ENCODE results near the gene NPNT.

Gene NPNT

GRCh38 chr4:106010761-106011160 is 115.5 kb downstream of the NPNT start:
- intact Hi-C loops (cut with DNase I) = no loop called here

DNA sequence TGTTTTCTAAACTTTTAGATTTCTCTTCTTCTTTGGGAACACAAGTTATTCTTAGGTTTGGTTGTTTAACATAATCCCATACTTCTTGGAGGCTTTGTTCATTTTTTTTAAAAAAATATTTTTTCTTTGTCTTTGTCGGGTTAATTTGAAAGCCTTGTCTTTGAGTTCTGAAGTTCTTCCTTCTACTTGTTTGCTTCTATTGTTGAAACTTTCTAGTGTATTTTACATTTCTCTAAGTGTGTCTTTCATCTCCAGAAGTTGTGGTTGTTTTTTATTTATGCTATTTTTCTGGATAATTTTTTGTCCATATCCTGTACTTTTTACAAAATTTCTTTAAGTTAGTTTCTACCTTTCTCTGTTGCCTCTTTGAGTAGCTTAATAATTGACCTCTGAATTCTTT is 116.1 kb downstream of the NPNT start:
- intact Hi-C loops (cut with DNase I) = no loop called here
- DNase-seq = no peak

More at GRCh38 chr4:106010761-106011160, 115.5 kb downstream of the NPNT start:
- no peak for DNase-seq

DNA sequence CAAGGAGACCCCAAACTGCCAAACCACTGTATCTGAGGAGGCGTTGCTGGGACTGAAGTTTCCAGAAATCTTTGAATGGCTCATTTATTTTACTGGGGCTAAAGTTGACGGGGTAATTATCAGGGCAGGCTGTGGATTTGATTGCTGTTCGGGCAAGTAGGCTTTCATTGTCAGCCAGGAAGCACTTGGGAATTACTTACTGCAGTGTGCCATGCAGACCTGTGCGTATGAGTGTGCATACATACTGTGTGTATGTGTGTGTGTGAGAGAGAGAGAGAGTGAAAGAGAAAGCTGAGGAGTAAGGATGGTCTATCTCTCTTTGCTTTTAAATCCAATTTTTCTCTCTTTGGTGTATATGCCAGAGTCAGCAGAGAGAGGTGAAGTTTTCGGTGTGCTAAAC is 122.7 kb downstream of the NPNT start:
- no peak for DNase-seq
- intact Hi-C loops (cut with DNase I) = no loop called here

- no peak for DNase-seq
- intact Hi-C loops (cut with DNase I) = no loop called here
Measured at GRCh38 chr4:106019771-106020170, 124.5 kb downstream of the NPNT start.
